GM23248 (cell line): ENCODE data around the gene BHLHE40. TPM values are rescaled to one million over a fixed set of nuclear protein-coding genes. Genes with fewer than 3 reads are reported as not detected.
A peak's percentile ranks its signal among the peaks of the same experiment; 100 is the strongest.

Experiments used
- DNase-seq: peaks from one replicate; pipeline ENCODE4 v3.0.0-alpha.2; 2015
- H2AFZ ChIP-seq: fragments of 200-600 bp; sonication (generic); 2 replicates; pipeline ENCODE4 v1.6.1; 2016; ENCODE audit warnings: antibody characterized with exemption
- H3F3A ChIP-seq: fragments of 200-600 bp; sonication (generic); 2 replicates; pipeline ENCODE4 v1.6.1; 2016; ENCODE audit warnings: mild to moderate bottlenecking, antibody characterized with exemption, mixed run types; ENCODE audit not compliant: insufficient read depth
- H3K27ac ChIP-seq: fragments of 200-600 bp; sonication (generic); 2 replicates; pipeline ENCODE4 v1.5.1; 2016; ENCODE audit warnings: mild to moderate bottlenecking
- H3K27me3 ChIP-seq: fragments of 200-600 bp; sonication (generic); replicated peaks from 2 replicates; pipeline ENCODE4 v1.6.1; 2016; ENCODE audit warnings: mild to moderate bottlenecking; ENCODE audit not compliant: insufficient read depth
- H3K36me3 ChIP-seq: fragments of 200-600 bp; sonication (generic); 2 replicates; pipeline ENCODE4 v1.6.1; 2016; ENCODE audit warnings: low read depth, mild to moderate bottlenecking
- H3K4me1 ChIP-seq: fragments of 200-600 bp; sonication (generic); 2 replicates; pipeline ENCODE4 v1.6.1; 2016; ENCODE audit warnings: mild to moderate bottlenecking; ENCODE audit not compliant: insufficient read depth
- H3K4me2 ChIP-seq: fragments of 200-600 bp; sonication (generic); one replicate; pipeline ENCODE4 v1.6.1; 2016; ENCODE audit warnings: mild to moderate bottlenecking; ENCODE audit not compliant: unreplicated experiment
- H3K4me3 ChIP-seq: fragments of 200-600 bp; sonication (generic); 2 replicates; pipeline ENCODE4 v1.5.1; 2016; ENCODE audit warnings: mild to moderate bottlenecking
- H3K79me2 ChIP-seq: fragments of 200-600 bp; sonication (generic); 2 replicates; pipeline ENCODE4 v1.6.1; 2016; ENCODE audit warnings: mild to moderate bottlenecking; ENCODE audit not compliant: insufficient read depth
- H3K9ac ChIP-seq: fragments of 200-600 bp; sonication (generic); 2 replicates; pipeline ENCODE4 v1.6.1; 2016; ENCODE audit warnings: mild to moderate bottlenecking
- H3K9me2 ChIP-seq: fragments of 200-600 bp; sonication (generic); 2 replicates; pipeline ENCODE4 v1.6.1; 2016; ENCODE audit warnings: mixed run types, mild to moderate bottlenecking, moderate library complexity; ENCODE audit not compliant: insufficient read depth
- H3K9me3 ChIP-seq: fragments of 200-600 bp; sonication (generic); one replicate; pipeline ENCODE4 v1.6.1; 2017; ENCODE audit warnings: low read depth
- H4K20me1 ChIP-seq: fragments of 200-600 bp; sonication (generic); 2 replicates; pipeline ENCODE4 v1.6.0; 2016; ENCODE audit not compliant: insufficient read depth
- EZH2 ChIP-seq: fragments of 200-600 bp; sonication (generic); IDR thresholded peaks from 2 replicates; pipeline ENCODE4 v1.6.1; 2018; ENCODE audit warnings: antibody characterized with exemption, mild to moderate bottlenecking; ENCODE audit not compliant: insufficient read depth, poor library complexity, severe bottlenecking
- EZH2phosphoT487 ChIP-seq: fragments of 200-600 bp; sonication (generic); IDR thresholded peaks from 2 replicates; pipeline ENCODE4 v1.6.1; 2018; ENCODE audit warnings: antibody characterized with exemption, moderate library complexity, mild to moderate bottlenecking, low read depth; ENCODE audit not compliant: insufficient read depth
- WGBS, 2 experiments: methylation state at CpG; one replicate each; pipeline ENCODE4 v1.1.6; 2015 to 2017; ENCODE audit warnings: low lambda C conversion rate in 2 of 2, low coverage in 1 of 2; ENCODE audit errors: missing lambda C conversion rate in 2 of 2; 5-methylcytosine and 5-hydroxymethylcytosine counted together
- in situ Hi-C: fragments of 300-500 bp; cut with MboI; formaldehyde crosslinking; loops from 2 replicates; pipeline ENCODE4 v1.15.0; 2020
- polyA plus RNA-seq: library from polyadenylated mRNA; unstranded; fragments of >200 nt; fragmentation: Nextera tagmentation; extraction: Ambion mirVana; gene quantifications from 2 replicates; pipeline ENCODE4 v1.2.1, GENCODE V29; 2016
- total RNA-seq: library from RNA; depleted of rRNA; stranded (reverse); fragments of >200 nt; shearing (Covaris generic); gene quantifications from 2 replicates; pipeline ENCODE4 v1.2.3, GENCODE V29; 2014; rRNA removed

Gene BHLHE40
- 27.6 and 33.9 TPM in 2 replicates for total RNA-seq
- 42.9 TPM in 2 replicates for polyA plus RNA-seq

- H3K9me2 ChIP-seq: no peaks in the 10 kb centered on the region
- TF ChIP-seq EZH2: no peak
- TF ChIP-seq EZH2phosphoT487: 0 out of 2 replicates have a peak, but pooled peaks have one; percentile 46
- peaks cover 39% of the 10 kb centered on the region for H3K4me1 ChIP-seq
- H3F3A ChIP-seq: peaks cover 53% of the 10 kb centered on the region
- H3K9ac ChIP-seq: peak within 1 kb of the TSS; percentile 99
- DNase-seq: no peak
- H3K36me3 ChIP-seq: peaks cover 22% of the 10 kb centered on the region
- H3K4me3 ChIP-seq: peak within 1 kb of the TSS; percentile 90
- H3K27ac ChIP-seq: peak within 1 kb of the TSS; percentile 98
- H2AFZ ChIP-seq: no peak within 1 kb of the TSS
- peaks cover 51% of the 10 kb centered on the region for H3K79me2 ChIP-seq
- H4K20me1 ChIP-seq: no peaks in the 10 kb centered on the region
- no peaks in the 10 kb centered on the region for H3K9me3 ChIP-seq
- 2% methylated on average over 51 of the region's 51 CpGs for WGBS, 2 experiments
- no peaks in the 10 kb centered on the region for H3K27me3 ChIP-seq
- in situ Hi-C loops: loop anchor here (5.0 kb wide), 1 partner anchor 252 kb away; no protein-coding TSS in a partner anchor
- peak within 1 kb of the TSS; percentile 98 for H3K4me2 ChIP-seq
Observed at GRCh38 chr3:4979428-4980228, at the start of gene BHLHE40. Gene BHLHE40 (plus strand): TSS chr3:4979437. CDS start chr3:4979719, 282 bp downstream.

- DNase-seq: no peak
- no peak for TF ChIP-seq EZH2
- no peak for TF ChIP-seq EZH2phosphoT487
- in situ Hi-C loops: no loop called here
Observed at GRCh38 chr3:4930501-4930900, 48.7 kb upstream of the BHLHE40 start.

GRCh38 chr3:4934050-4934449 is 45.2 kb upstream of the BHLHE40 start:
- DNase-seq: no peak
- no peaks in the 10 kb centered on the region for H3K79me2 ChIP-seq
- no peaks in the 10 kb centered on the region for H3F3A ChIP-seq
- 74 to 76% methylated on average over 3 of the region's 3 CpGs for WGBS, 2 experiments
- no peak for TF ChIP-seq EZH2phosphoT487
- TF ChIP-seq EZH2: no peak
- no peaks in the 10 kb centered on the region for H3K4me1 ChIP-seq
- in situ Hi-C loops: no loop called here
- H4K20me1 ChIP-seq: no peaks in the 10 kb centered on the region
- H3K9me3 ChIP-seq: no peaks in the 10 kb centered on the region
- H3K36me3 ChIP-seq: no peaks in the 10 kb centered on the region
- H3K4me2 ChIP-seq: no peak overlapping the region
- no peaks in the 10 kb centered on the region for H3K27me3 ChIP-seq
- H3K4me3 ChIP-seq: no peak overlapping the region
- H3K27ac ChIP-seq: no peak overlapping the region
- no peak overlapping the region for H3K9ac ChIP-seq
- no peak overlapping the region for H2AFZ ChIP-seq
- H3K9me2 ChIP-seq: 0 out of 2 replicates have a peak, but pooled peaks cover 5% of the 10 kb centered on the region

More at GRCh38 chr3:4930501-4930900, 48.7 kb upstream of the BHLHE40 start:
- H4K20me1 ChIP-seq: no peaks in the 10 kb centered on the region
- no peak overlapping the region for H3K27ac ChIP-seq
- H3K9ac ChIP-seq: no peak overlapping the region
- H3K4me3 ChIP-seq: no peak overlapping the region
- H3K9me2 ChIP-seq: 0 out of 2 replicates have a peak, but pooled peaks cover 5% of the 10 kb centered on the region
- H3K4me1 ChIP-seq: no peaks in the 10 kb centered on the region
- H3K9me3 ChIP-seq: no peaks in the 10 kb centered on the region
- no peak overlapping the region for H2AFZ ChIP-seq
- H3K36me3 ChIP-seq: no peaks in the 10 kb centered on the region
- H3K79me2 ChIP-seq: no peaks in the 10 kb centered on the region
- H3K27me3 ChIP-seq: no peaks in the 10 kb centered on the region
- WGBS, 2 experiments: 41 to 63% methylated on average over 1 of the region's 1 CpG
- H3K4me2 ChIP-seq: no peak overlapping the region
- H3F3A ChIP-seq: no peaks in the 10 kb centered on the region

DNA sequence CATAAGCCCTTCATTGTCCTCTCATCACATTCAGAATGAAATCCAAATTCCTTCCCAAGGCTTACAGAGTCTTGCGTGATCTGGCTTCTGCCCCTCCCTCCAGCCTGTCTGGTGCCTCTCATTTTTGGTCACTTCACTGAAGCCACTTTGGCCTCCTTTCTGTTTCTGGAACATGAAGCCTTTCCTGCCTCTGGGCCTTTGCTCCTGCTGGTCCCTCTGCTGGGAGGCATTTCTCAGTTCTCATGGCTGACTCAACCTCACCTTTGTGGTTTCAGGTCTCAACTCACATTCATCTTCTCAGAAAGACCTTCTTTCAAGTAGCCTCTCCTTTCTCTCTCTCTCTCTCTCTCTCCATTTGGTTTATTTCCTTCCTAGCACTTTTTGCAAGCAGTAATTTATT is 43.9 kb upstream of the BHLHE40 start:
- H4K20me1 ChIP-seq: no peaks in the 10 kb centered on the region
- H3K4me2 ChIP-seq: no peak overlapping the region
- no peaks in the 10 kb centered on the region for H3K27me3 ChIP-seq
- no peak overlapping the region for H3K9ac ChIP-seq
- H3K4me3 ChIP-seq: no peak overlapping the region
- no peaks in the 10 kb centered on the region for H3K36me3 ChIP-seq
- no peak overlapping the region for H2AFZ ChIP-seq
- WGBS, 2 experiments: 81 to 84% methylated on average over 1 of the region's 1 CpG
- no peak overlapping the region for H3K27ac ChIP-seq
- H3K4me1 ChIP-seq: no peaks in the 10 kb centered on the region
- no peaks in the 10 kb centered on the region for H3K79me2 ChIP-seq
- H3F3A ChIP-seq: no peaks in the 10 kb centered on the region
- TF ChIP-seq EZH2phosphoT487: no peak
- no peak for TF ChIP-seq EZH2
- 0 out of 2 replicates have a peak, but pooled peaks cover 5% of the 10 kb centered on the region for H3K9me2 ChIP-seq
- DNase-seq: no peak
- no peaks in the 10 kb centered on the region for H3K9me3 ChIP-seq
- in situ Hi-C loops: no loop called here
